Body of pancreas (tissue), 4 donors: ENCODE data around the gene NCOA3. TPM values are rescaled to one million over a fixed set of nuclear protein-coding genes. Genes with fewer than 3 reads are reported as not detected.
"Not testable (repeated sequence)": the region's sequence is repeated elsewhere in the genome, so short reads cannot be mapped to it uniquely, and the experiment has no call there.

ENCODE experiments used
- ATAC-seq: fragments of 150-250 bp; one replicate; pipeline ENCODE4 v1.9.1; 2016
- DNase-seq, 4 donors: peaks; one replicate each; pipeline ENCODE4 v3.0.0-alpha.2; 2019
- H3K27ac ChIP-seq, 4 donors: fragments of 200-600 bp; sonication (generic); 1 replicate in 3 of 4; 2 replicates in 1 of 4; pipeline versions ENCODE4 v1.5.1 to v1.6.1; 2016 to 2019; ENCODE audit warnings: mild to moderate bottlenecking in 1 of 4, mixed read lengths in 1 of 4, moderate library complexity in 1 of 4
- H3K27me3 ChIP-seq, 2 donors: fragments of 200-600 bp; sonication (generic); one replicate each; pipeline ENCODE4 v1.6.0; 2016; ENCODE audit warnings: mild to moderate bottlenecking in 1 of 2
- H3K36me3 ChIP-seq, 2 donors: fragments of 200-600 bp; sonication (generic); replicated peaks in 1 of 2; 2 replicates each; pipeline ENCODE4 v1.5.1; 2016; ENCODE audit warnings: low read depth in 2 of 2; ENCODE audit not compliant: insufficient read depth in 1 of 2
- H3K4me1 ChIP-seq: fragments of 200-600 bp; sonication (generic); one replicate; pipeline ENCODE4 v1.6.0; 2016
- H3K4me3 ChIP-seq, 2 donors: fragments of 200-600 bp; sonication (generic); 1 replicate in 1 of 2; 2 replicates in 1 of 2; pipeline ENCODE4 v1.5.1; 2016 to 2019
- H3K9me3 ChIP-seq, 3 donors: fragments of 200-600 bp; sonication (generic); 1 replicate in 2 of 3; 2 replicates in 1 of 3; pipeline ENCODE4 v1.5.1; 2016
- CTCF ChIP-seq, 7 experiments: fragments of 450-650 bp in 4 of 7; fragments of 200-600 bp in 3 of 7; sonication (generic) in 3 of 7; IDR thresholded peaks; one replicate each; pipeline ENCODE4 v1.5.1; 2016 to 2019; ENCODE audit warnings: antibody characterized with exemption in 7 of 7
- POLR2A ChIP-seq, 3 donors: fragments of 450-650 bp; IDR thresholded peaks; one replicate each; pipeline ENCODE4 v1.6.1; 2016; ENCODE audit warnings: antibody characterized with exemption in 3 of 3, mild to moderate bottlenecking in 2 of 3
- WGBS, 2 donors: methylation state at CpG; one replicate each; pipeline ENCODE4 v1.1.5; 2017; 5-methylcytosine and 5-hydroxymethylcytosine counted together
- intact Hi-C: fragments of 100-400 bp; cut with DNase I; formaldehyde crosslinking; loops from one replicate; pipeline ENCODE4 v1.15.1; 2023
- total RNA-seq, 2 donors: library from RNA; depleted of rRNA; stranded (reverse); fragments of >200 nt; gene quantifications; one replicate each; pipeline ENCODE4 v1.1.0, GENCODE V29; 2016

The NCOA3 gene
- total RNA-seq, 2 donors from 2014 or later, result 14.8 to 17.1 TPM

DNA sequence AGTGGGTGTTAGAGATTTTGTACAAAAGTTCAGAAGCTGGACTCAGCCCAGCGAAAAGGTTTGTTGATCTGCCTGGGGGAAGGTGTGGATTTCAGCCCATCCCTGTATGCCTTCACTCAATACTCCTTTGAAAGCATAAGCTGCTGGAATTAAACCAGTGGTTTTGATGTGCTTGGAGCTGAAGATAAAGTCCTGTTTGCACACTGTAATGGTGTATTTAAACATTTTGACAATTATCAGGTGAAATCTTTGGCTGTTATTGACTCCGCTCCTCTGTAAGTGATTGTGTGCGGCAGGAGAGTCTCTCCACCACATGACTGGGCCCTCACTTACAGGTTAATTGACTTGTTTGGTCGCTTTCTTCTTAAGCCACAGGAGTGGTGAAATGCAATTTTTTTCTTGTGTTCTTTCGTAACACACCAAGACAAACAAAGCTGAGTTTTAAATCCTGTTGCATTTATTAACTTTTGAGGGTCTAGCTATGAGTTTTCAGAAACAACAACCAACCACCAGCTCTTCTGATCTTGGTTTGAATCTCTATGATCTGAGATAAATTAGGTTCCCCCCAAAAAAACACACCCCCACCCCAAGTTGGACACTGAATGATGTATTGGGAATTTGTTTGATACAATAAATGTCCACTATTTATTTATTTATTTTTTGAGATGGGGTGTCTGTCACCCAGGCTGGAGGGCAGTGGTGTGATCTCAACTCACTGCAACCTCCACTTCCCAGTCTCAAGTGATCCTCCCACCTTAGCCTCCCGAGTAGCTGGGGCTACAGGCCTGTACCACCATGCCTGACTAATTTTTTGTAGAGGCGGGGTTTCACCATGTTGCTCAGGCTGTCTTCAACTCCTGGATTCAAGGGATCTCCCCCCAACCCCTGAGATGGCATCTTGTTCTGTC lies 46.3 kb upstream of the NCOA3 start:
- no peak overlapping the region for H3K27ac ChIP-seq
- H3K36me3 ChIP-seq, result no peaks in the 10 kb centered on the region
- H3K4me1 ChIP-seq, result peaks cover 7% of the 10 kb centered on the region
- H3K27me3 ChIP-seq, result no peaks in the 10 kb centered on the region
- DNase-seq, result no peak
- intact Hi-C loops, result no loop called here
- no peak for ATAC-seq
- no peaks in the 10 kb centered on the region for H3K9me3 ChIP-seq
- no peak overlapping the region for H3K4me3 ChIP-seq
- TF ChIP-seq POLR2A (IDR thresholded peaks at IDR 0.05) (no peak), CTCF (IDR thresholded peaks at IDR 0.05) (no peak)
- WGBS, 2 donors, result 65% methylated on average over 7 of the region's 7 CpGs

DNA sequence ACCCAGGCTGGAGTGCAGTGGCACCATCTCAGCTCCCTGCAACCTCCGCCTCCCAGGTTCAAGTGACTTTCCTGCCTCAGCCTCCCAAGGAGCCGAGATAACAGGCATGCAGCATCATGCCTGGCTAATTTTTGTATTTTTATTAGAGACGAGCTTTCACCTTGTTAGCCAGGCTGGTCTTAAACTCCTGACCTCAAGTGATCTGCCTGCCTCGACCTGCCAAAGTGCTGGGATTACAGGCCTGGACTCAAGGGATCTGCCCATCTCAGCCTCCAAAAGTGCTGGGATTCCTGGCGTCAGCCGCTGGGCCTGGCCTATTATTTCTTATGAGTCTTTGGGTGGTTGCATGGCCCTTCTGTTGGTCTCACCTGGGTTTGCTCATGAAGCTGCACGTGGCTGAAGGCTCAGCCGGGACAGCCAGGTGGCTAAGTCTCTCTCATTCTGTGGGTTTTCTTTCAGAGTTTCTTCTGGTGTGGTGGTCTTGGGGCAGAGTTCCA lies 45.6 kb upstream of the NCOA3 start:
- TF ChIP-seq CTCF (IDR thresholded peaks at IDR 0.05) (no peak), POLR2A (IDR thresholded peaks at IDR 0.05) (no peak)
- Histone ChIP-seq H3K27me3 (no peaks in the 10 kb centered on the region), H3K4me3 (no peak overlapping the region), H3K36me3 (no peaks in the 10 kb centered on the region), H3K27ac (no peak overlapping the region), H3K9me3 (no peaks in the 10 kb centered on the region), H3K4me1 (peaks cover 7% of the 10 kb centered on the region)
- 95 to 96% methylated on average over 7 to 8 of the region's 8 CpGs for WGBS, 2 donors
- intact Hi-C loops, result no loop called here
- DNase-seq, result no peak
- no peak for ATAC-seq

GRCh38 chr20:47456952-47457724 lies 44.5 kb upstream of the NCOA3 start:
- Histone ChIP-seq H3K27ac (no peak overlapping the region), H3K4me3 (no peak overlapping the region), H3K36me3 (no peaks in the 10 kb centered on the region), H3K27me3 (no peaks in the 10 kb centered on the region), H3K4me1 (peaks cover 7% of the 10 kb centered on the region), H3K9me3 (no peaks in the 10 kb centered on the region)
- intact Hi-C loops, result no loop called here
- WGBS, 2 donors, result 81 to 85% methylated on average over 13 of the region's 13 CpGs
- ATAC-seq (no peak), DNase-seq (no peak)
- TF ChIP-seq POLR2A (IDR thresholded peaks at IDR 0.05), result no peak
- TF ChIP-seq CTCF (IDR thresholded peaks at IDR 0.05), result no peak

- intact Hi-C loops, H3K4me3 ChIP-seq, H3K27me3 ChIP-seq, H3K27ac ChIP-seq, H3K4me1 ChIP-seq, H3K9me3 ChIP-seq, DNase-seq, ATAC-seq, H3K36me3 ChIP-seq: not testable (repeated sequence)
- WGBS, 2 donors, result 80 to 90% methylated on average over 8 of the region's 8 CpGs
Observed at GRCh38 chr20:47458280-47459050, 43.2 kb upstream of the NCOA3 start.
